Suppressor macrophage treated with lipopolysaccharide for 4 hours (primary cell): ENCODE data around the gene POLR2L.

Experiments used
- DNase-seq: peaks from one replicate; pipeline ENCODE4 v3.0.0-alpha.2; 2020

The POLR2L gene

DNA sequence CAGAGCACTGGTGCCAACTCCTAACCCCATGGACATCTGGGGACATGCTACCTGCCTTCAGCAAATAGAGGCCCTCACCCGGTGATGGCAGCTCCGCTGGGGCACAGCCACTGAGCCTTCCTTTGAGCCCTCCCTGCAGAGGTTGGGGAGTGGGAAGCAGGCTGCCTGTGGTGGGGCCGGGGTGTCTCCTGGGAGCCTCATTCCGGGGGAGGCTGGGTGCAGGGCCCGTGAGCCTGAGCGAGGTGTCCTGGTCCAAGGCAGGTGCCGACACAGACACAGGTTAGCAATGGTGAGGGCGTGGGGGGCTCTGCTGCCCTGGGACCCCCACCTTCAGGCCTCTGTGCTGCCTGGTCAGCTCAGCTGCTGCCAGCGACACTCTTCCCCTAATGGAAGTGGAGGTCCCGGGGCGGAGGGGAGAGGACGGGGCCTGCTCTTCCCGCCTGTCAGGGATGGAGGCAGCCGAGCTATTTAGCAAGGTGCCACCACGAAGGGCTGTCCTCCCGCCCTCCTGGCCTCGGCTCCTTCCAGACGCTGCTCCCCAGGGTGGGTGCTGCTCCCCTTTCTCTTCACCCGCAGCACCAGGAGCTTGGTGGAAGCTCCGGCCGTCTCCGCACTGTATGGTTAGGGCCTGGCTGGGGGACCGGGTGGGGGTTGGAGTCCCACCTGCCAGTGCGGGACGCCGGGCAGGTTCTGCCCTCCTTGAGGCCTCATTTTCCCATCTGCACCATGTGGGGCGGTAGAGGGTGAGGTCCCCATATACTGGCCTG lies 11.5 kb upstream of the POLR2L start:
- no peak for DNase-seq

DNA sequence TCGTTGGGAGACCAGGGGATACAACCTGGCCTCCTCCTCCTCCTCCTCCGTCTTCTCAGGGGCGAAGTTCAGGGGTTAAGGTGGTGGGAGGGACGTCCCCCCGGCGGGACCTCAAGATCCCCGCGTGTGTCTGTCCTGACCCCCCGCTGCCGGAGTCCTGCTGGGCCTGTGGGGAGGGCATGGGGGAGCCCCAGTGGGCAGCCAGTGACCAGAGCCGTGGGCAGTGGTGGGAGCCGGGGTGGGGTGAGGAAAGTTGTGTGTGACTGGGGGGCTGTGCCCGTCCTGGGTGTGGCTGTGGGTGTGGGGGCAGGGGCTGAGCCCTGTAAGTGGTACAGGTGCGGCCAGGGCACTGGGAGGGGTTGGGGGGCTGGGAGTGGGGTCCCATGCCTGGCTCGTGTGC lies 10.4 kb upstream of the POLR2L start:
- no peak for DNase-seq

DNA sequence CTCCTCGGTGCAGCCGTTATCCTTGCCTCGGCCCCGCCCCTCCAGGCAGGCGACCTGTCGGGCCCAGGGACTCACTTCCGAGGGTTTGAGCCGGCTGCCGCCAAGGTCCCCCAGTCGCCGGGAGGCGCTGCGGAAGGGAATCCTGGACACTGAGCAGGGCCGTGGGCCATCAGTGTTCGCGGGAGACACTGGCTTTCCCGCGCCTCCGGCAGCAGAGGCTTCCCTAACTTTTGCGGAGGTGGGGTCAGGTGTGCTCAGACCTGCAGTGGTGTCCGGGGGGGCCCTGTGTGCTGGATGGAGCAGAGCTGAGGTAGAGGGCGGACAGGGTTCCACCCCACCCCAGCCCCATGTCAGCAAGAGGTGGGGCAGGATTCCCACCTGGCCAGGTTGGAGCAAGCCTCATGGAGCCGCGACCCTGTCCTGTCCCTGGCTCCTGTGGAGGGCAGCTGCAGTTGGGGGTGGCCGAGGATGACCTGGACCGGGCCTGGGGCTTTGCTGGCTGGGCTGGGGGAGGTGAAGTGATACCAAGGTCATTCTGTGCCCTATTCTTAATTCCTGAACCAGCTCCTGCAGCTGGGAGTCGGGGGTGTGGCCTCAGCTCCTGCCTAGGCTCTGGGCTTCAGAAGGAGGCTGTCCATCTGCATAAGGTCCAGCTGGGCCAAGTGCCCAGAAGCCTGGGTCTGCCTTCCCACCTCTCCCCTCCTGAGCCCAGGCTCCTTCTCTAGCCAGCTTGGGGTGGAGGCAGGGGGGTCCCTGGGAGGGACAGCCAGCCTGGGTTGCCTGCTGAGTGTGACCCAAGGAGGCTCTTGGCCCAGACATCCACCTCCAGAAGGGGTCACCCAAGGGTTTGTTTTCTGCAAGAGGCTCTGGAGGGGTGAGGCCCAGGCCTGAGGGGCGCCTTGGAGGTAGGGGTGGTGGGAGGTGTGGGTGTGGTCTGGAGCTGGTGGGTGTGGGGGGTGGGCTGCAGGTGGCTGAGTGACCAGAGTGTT lies 8.7 kb upstream of the POLR2L start:
- no peak for DNase-seq

DNA sequence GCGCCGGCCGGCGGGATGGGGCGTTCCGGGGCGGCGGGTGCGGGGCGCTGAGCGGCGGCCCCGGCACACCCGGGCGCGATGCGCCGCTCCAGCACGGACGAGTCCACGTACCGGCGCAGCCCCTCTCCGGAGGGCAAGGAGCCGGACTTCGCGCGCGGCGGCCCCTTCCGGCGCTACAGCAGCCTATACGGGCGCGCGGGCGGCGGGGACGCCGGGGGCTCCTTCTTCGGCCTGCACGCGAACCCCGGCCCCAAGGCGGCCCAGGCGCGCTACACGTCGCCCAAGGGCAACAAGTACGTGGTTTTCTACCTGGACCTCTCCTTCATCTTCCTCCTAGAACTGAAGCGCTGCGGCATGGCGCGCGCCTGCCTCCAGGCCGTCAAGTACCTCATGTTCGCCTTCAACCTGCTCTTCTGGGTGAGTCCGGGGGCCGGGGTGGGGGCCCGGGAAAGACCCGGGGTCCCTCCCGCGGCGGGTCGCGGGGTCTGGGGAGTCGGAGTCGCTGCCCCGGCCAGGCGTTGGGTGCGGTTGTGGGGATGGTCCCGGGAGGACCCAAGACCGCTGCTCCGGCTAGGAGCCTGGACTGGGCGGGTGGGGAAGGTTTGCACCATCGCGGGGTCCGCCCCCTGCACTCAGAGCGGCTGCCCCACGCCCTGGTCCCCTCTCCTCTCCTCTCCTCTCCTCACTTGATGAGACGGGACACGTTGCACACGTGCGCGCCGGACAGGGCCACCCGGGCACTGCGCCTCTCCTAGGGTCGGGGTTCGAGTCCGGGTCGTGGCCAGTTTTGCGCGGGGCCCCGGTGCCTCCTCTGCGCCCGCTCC lies 7.8 kb upstream of the POLR2L start:
- no peak for DNase-seq

DNA sequence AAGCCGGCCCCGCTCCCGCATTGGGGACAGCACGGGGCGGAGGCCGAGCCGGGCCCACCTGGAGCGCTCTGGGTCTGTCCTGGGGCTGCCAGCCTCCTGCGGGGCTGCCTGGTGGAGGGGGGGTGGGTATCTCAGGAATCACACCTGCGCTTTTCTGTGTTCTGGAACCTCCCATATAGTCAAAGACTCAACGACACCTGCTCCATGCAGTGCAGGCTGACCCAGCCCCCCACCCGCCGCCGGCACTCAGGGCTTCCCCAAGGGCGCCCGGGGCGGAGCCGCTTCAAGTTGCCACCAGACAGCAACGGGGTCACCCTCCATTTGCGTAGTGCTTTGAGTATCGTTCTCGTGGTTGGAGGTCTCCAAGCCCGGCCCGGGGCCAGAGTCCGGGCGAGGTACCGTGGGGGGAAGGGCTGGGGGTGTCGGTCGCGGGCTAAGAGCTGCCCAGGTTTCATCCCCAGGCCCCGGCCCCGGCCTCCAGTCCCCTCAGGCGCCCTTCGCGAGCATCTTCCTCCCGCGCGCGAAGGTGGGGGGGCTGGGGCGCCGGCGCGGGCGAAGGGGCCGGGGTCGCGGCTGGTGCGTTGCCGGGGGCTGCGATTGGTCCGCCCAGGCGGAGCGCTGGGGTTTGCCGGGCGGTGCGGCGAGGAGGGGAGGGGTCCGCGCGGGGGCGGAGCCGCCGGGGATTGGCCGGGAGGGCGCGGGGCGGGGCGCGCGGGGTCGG lies 6.9 kb upstream of the POLR2L start:
- no peak for DNase-seq

DNA sequence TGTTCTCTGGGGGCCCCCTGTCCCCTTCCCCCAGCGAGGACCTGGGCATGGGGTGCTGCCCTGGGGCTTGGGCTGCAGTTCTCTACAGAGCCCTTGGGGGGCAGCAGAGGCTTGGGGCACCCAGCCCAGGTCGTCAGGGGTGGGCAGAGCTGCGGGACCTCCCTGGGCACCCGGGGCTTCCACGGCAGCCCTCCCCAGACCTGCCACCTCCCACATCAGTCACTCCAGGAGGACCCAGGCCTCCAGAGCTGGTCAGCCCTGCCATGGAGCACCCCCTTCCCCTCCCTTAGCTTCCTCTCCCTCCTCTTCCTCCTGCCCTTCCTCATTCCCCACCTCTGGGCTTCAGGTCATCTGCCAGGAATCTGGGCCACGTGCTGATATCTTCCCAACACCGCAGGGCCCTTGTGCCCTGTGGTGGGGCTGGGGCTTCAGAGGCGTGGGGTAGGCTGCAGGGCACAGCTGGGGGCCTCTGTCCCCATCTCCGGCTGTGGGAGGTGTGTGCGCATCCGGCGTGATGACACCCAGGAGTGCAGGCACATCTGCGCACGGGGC lies 6.1 kb upstream of the POLR2L start:
- DNase-seq = peak; percentile 70

DNA sequence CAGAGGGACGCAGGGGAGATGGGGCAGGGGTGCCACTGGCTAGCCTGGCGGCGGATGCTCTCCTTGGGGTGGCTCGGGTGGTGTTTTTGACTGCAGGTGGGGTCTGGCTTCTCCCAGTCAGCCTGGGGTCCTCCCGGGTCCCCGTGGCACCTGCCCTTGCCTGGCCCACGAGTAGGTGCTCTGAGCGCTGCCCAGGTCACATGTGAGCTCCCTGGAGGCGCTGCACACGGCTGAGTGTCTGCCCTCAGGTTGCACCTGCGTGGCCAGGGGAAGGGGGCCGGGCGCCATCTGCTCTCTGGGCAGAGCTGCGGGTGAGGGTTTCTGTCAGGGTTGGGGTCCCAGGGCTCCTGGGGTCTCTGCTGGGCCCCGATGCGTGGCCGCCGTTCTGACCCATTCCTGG lies 5.5 kb upstream of the POLR2L start:
- DNase-seq = no peak

DNA sequence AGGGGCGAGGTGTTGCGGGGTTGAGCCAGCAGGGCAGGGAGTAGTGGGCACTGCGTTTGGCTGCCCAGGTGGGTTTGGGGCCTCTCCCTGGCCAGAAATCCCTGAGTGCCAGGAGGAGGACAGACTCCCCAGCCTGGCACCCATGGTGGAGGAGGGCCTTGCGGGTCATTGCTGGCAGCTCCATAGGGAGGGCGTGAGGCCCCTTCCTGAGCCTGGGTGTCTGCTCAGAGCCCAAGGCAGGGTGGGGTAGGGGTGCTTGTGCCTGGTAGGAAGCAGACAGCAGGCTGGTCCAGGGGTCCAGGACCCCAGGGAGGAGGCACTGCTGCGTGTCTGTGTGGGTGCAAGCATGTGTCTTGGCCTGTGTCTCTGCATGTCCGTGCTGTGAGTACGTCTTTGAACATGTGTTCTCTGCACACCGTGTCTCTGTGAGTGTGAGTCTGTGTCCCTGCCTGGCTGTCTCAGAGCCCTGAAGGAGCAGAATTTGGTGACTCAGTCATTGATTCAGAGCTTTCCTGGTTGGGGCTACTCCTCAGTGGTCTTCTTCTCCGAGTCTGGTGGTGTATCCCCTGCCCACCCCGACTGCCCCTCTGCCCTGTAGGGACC lies 4.3 kb upstream of the POLR2L start:
- no peak for DNase-seq

DNA sequence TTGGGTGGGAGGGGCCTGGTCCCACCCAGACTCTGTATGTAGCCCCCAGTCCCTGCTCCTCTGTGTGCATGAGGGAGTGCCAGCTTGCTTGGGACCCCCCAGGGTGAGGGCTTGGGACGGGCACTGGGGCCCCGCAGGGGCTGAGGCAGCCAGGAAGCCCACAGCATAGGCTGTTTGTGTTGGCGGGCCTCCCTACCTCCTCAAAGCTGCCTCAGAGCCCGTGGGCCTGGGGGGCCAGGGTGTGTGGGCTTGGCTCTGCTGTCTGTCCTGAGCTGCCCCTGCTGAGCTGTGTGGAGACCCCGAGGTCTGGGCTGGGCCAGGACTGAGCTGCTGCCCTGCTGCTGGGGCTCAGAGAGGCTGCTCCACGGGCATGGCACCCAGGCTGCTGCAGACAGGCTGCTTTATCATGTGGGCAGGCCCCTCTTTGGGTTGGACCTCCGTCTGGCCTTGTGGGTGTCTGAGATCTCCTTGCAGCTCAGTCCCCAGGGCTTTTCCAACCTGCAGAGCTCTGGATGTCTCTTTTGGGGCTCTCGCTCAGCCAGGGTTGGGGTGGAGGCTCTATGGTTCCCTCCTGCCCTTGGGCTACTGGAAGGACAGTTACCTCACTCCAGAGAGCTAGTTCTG lies 3.7 kb upstream of the POLR2L start:
- no peak for DNase-seq

DNA sequence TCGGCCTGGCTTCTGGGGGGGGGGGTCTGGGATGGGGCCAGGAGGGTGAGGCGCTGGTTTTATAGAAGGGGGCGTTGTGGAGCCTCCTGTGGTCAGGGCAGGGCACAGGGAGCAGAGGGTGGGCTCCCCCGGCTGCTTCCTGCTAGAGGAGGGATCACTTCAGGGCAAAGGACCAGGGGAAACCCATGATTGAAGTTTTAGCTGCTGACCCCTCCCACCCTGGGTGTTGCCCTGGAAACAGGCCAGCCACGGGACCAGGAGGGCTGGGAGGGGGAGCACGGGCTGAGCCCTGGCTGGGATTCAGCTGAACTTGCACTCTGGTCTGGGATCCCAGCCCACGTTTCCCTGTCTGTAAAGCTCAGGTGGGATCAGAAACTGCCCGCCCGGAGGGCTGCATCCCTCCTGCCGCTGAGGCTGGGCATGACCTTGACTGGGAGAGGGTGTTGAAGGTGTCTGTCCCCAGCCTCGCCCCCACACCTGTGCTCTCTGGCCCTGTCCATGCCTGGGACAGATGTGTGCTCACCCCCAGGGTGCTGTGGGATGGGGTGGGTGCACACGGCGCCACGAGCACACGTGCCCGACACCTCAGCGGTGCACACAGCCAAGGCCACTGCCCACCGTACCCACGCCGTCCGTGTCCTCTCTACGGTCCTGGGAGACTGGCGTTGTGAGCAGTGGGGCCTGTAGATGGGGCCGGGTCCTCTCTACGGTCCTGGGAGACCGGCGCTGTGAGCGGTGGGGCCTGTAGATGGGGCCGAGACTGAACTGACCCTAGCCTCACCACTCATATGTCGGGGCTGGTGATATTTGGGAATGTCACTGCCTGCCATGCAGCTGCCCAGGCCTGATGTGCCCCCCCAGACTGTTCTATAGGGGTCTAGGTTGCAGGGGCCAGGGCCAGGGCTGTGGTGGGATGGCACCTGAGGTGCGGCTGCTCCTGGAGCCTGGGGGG lies 2.6 kb upstream of the POLR2L start:
- DNase-seq = peak; percentile 74

DNA sequence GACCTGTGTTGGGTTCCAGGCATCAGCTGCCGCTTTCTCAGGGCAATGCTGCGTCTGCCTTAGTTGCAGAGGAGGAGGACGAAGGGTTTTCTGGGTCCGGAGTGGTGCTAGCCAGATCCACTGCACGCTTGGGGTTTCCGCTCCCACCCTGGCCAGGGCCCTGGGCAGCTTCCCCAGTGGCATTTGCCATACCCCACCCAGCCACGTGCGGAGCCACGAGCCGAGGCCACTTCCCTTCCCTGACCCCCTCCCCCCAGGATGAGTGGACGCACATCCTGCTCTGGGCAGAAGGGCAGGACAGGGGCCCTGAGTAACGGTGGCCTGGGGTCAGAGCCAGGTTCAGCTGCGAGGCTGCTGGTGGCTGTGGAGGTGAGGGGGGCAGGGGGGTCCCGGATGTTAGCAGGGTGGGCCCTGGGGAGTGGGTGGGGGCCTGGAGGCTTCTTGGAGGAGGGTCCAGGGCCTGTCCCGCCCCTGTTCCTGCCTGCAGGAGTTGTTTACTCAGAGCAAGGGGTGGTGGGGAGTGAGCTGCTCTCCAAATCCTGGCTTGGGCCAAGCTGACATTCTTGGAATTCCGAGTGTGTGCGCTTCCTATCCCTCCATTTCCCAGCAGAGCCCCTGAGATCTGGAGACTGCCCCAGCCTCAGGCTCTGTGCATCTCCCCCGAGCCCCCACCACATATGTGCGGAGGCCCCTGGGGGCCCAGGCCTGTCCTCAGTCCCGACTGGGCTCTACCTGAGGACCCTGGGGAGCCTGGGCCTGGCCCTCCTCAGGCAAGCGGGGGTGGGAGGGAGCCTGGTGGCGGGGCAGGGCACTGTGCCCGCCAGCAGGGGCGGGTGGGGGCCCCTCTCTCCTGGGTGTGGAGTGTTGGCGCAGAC lies 1.7 kb upstream of the POLR2L start:
- DNase-seq = peak; percentile 83

DNA sequence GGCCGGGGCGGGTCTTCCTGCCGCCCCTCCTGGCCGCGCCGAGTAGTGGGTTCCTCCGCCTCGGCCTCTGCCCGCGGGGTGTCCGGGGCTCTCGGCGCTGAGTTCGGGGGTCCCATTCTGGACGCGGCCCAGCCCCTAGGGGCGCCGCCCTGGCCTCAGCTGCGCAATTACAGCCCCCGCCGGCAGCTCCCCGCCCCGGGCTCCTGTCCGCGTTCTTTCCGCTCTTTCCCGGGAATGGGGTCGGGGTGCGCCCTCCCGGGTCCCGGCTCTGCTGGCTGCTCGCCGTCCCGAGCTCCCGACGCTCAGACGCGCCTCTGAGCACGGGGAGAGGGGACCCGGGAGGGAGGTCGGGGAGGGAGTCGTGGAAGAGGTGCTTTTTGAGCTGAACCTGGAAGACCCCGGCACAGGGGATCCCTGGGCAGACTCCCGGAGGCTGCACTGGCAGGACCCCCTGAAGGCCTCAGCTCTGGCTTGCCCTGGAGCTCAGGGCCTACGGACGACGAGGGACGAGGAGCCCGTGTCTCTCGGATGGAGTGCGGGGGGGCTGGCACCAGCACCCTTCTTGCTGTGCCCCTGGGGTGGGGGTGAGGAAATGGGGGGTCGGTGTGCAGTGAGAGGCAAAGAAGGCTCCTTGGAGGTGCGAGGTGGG lies 881 bp upstream of the POLR2L start:
- no peak for DNase-seq

DNA sequence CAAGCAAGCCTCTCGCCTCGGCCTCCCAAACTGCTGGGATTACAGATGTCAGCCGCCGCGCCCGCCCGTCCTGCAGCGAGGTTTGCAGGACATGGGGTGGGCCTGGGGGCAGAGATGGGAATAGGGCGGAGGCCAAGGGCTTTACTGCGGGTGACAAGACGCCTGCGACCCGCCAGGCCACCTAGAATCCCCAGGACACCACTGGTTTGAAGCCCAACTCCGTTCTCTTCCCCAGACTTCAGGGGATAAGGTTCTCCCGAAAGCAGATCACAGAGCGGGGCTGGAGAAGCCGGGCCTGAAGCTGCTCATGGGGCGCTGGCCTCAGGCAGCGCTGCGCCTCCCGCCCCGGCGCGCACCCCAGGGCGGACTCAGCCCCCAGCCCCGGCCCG lies 354 bp downstream of the POLR2L start:
- no peak for DNase-seq

DNA sequence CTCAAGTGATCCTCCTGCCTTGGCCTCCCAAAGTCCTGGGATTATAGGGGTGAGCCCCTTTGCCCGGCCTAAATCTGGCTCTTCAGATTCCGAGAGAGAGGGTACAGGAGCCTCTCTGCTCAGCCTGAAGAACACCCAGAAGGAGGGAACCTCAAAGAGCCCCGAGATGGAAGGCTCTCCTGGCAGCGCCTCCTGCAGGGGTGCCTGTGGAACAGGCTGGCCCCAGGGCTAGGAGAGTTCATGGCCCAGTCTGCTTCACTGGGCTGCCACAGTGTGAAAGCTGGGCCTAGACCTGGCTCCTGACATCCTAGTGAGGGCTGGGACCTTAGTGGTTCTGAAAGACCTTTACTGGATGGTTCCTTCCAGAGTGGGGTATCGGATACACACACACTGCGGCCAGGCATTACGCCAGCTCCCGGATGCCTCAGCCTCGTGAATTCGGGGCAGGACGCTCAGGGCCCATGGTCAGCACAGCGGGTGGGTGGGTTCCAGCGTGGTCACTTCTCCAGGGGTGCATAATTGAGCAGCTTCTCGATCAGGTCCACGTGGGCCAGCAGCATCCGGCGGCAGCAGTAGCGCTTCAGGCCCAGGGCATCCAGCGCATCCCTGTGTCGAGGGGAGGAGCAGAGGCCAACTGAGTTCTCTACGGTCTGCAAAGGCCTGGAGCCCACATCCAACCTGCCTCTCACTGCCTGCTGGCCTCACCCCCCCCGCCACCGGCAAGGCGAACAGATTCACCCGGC lies 2.3 kb downstream of the POLR2L start:
- DNase-seq = no peak

DNA sequence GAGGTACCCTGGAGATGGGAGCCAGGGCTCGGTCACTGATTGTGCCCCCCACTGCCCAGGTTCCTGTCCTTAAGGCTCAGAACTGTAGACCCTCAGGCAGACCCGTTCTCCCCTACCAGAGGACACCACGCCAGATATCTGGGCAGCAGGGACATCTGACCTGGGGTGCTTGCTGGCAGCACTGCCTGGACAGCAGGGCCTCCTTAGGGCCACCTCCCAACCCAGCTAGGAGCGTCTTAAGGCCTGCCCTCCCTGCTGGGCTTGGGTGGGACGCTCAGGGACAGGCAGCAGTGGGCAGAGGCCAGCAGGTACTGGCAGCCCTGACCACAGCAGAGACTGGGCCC lies 3.1 kb downstream of the POLR2L start:
- DNase-seq = no peak

DNA sequence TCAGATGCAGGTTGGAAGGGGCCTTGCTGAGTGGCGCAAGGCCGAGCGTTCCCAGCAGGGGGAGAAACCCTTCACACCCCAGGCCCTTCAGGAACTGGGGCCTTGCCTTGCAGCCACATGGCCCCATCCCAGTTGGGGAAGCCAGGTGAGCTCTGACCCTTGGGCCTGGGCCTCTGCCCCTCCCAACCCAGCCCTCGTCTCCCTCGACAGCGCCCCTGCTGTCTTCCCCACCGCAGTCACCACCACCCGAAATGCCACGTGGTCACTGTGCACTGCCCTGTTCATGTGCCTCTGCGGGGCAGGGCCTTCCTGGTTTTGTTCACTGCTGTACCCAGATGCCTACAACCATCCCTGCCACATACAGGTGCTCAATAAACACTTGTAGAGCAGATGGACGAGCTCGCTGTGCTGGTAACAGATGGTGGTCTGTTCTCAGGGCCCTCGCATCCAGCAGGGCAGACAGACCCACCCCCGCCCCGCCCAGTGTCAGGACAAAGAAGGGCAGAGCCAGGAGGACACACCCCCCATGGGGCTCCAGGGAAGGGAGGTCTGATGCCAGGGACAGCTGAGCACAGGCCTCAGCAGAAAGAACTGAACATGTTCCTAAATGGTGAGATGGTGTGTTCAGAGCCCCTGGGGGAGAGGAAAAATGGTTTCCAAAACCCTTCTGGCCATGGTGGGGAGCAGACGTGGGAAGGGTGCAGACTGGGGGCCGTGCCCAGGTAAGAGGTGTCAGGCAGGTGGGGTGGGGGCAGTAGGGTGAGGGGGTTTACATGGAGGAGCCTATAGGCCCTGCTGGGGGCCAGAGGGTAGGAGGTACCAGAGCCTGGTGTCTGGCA lies 3.7 kb downstream of the POLR2L start:
- no peak for DNase-seq

DNA sequence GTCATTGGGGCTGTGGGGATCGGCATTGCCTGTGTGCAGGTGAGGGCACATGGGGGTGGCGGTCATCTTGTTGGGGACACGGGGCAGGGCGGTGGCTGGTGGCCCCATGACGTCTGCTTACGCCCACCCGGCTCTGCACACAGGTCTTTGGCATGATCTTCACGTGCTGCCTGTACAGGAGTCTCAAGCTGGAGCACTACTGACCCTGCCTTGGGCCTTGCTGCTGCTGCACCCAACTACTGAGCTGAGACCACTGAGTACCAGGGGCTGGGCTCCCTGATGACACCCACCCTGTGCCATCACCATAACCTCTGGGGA lies 4.4 kb downstream of the POLR2L start:
- DNase-seq = no peak
